OCI-LY1 (cell line): ENCODE measurements around the gene MYO5B.

Source experiments
- H2AFZ ChIP-seq: fragments of 200-600 bp; sonication (generic), shearing (Covaris generic); 2 replicates; pipeline ENCODE4 v1.6.0; 2014; ENCODE audit warnings: antibody characterized with exemption, mild to moderate bottlenecking, low read length
- H3F3A ChIP-seq: fragments of 200-600 bp; sonication (generic), shearing (Covaris generic); 2 replicates; pipeline ENCODE4 v1.6.0; 2014; ENCODE audit warnings: mild to moderate bottlenecking, antibody characterized with exemption, low read length, moderate library complexity; ENCODE audit not compliant: insufficient read depth
- H3K27ac ChIP-seq: fragments of 200-600 bp; sonication (generic); 2 replicates; pipeline ENCODE4 v1.5.1; 2014; ENCODE audit warnings: low read length, mixed run types, mild to moderate bottlenecking, low read depth; ENCODE audit not compliant: poor library complexity, severe bottlenecking
- H3K27me3 ChIP-seq: fragments of 200-600 bp; sonication (generic); 2 replicates; pipeline ENCODE4 v1.6.0; 2014; ENCODE audit warnings: antibody characterized with exemption, mild to moderate bottlenecking, low read length, moderate library complexity; ENCODE audit not compliant: insufficient read depth
- H3K36me3 ChIP-seq: fragments of 200-600 bp; sonication (generic); 2 replicates; pipeline ENCODE4 v1.6.1; 2014; ENCODE audit warnings: mild to moderate bottlenecking, antibody characterized with exemption, low read length, moderate library complexity, mixed read lengths; ENCODE audit not compliant: insufficient read depth
- H3K4me1 ChIP-seq: fragments of 200-600 bp; sonication (generic); 2 replicates; pipeline ENCODE4 v1.5.1; 2014; ENCODE audit warnings: mild to moderate bottlenecking, low read length, moderate library complexity; ENCODE audit not compliant: insufficient read depth, severe bottlenecking
- H3K4me2 ChIP-seq: fragments of 200-600 bp; sonication (generic), shearing (Covaris generic); 2 replicates; pipeline ENCODE4 v1.6.1; 2014; ENCODE audit warnings: low read length
- H3K4me3 ChIP-seq: fragments of 200-600 bp; sonication (generic); 2 replicates; pipeline ENCODE4 v1.5.1; 2014; ENCODE audit warnings: low read length, low read depth, mild to moderate bottlenecking, mixed read lengths; ENCODE audit not compliant: poor library complexity, severe bottlenecking
- H3K79me2 ChIP-seq: fragments of 200-600 bp; shearing (Covaris generic); 2 replicates; pipeline ENCODE4 v1.6.1; 2016; ENCODE audit warnings: mixed run types, low read length, mixed read lengths; ENCODE audit not compliant: insufficient read depth
- H3K9ac ChIP-seq: fragments of 200-600 bp; sonication (generic), shearing (Covaris generic); 2 replicates; pipeline ENCODE4 v1.6.1; 2014; ENCODE audit warnings: mild to moderate bottlenecking, low read length, mixed read lengths
- H3K9me2 ChIP-seq: fragments of 200-600 bp; sonication (generic), shearing (Covaris generic); 2 replicates; pipeline ENCODE4 v1.6.1; 2014; ENCODE audit warnings: low read depth, mild to moderate bottlenecking, low read length, mixed read lengths
- H3K9me3 ChIP-seq: fragments of 200-600 bp; shearing (Covaris generic); 2 replicates; pipeline ENCODE4 v1.6.1; 2014; ENCODE audit warnings: low read length, mixed read lengths
- H4K20me1 ChIP-seq: fragments of 200-600 bp; sonication (generic), shearing (Covaris generic); 2 replicates; pipeline ENCODE4 v1.6.0; 2016; ENCODE audit warnings: mild to moderate bottlenecking, low read length; ENCODE audit not compliant: insufficient read depth
- EZH2 ChIP-seq: fragments of 200-600 bp; sonication (generic), shearing (Covaris generic); IDR thresholded peaks from 2 replicates; pipeline ENCODE4 v1.8.0; 2017; ENCODE audit warnings: borderline replicate concordance, mixed run types, mild to moderate bottlenecking, antibody characterized with exemption, low read length, moderate library complexity, mixed read lengths
- TF ChIP-seq, protein P1 (sequence below): fragments of 200-600 bp; sonication (generic), shearing (Covaris generic); IDR thresholded peaks from 2 replicates; pipeline ENCODE4 v1.5.1; 2017; ENCODE audit warnings: mild to moderate bottlenecking, antibody characterized with exemption, low read length, moderate library complexity, mixed read lengths

The MYO5B gene

GRCh38 chr18:49884465-49884864, 310.5 kb downstream of the MYO5B start:
- Histone ChIP-seq H3K36me3 (no peaks in the 10 kb centered on the region), H3K9me2 (no peaks in the 10 kb centered on the region), H2AFZ (no peak overlapping the region), H3K9me3 (no peaks in the 10 kb centered on the region), H3K4me1 (no peaks in the 10 kb centered on the region), H3K27me3 (no peaks in the 10 kb centered on the region), H3K4me3 (no peak overlapping the region), H3K9ac (no peak overlapping the region), H4K20me1 (no peaks in the 10 kb centered on the region), H3K4me2 (no peak overlapping the region), H3K79me2 (no peaks in the 10 kb centered on the region), H3F3A (no peaks in the 10 kb centered on the region), H3K27ac (no peak overlapping the region)
- no peak for TF ChIP-seq EZH2

DNA sequence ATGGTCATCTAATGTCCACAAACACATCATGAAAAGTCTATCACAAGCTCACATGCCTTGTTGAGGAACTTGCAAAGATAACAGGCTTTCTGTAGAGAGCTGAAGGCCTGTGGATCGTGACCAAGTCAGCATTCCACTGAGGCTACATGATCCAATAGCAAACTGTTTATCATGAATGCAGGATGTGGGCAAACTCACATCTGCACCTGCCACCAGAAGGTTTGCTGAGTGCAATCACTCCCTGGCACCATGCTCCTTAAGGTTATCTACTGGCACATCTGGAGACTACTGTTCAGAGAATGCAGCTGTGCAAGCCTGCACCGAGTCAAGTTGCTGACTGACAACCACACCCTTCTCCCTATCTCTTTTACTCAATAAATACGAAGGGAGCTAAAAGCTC, 314.3 kb downstream of the MYO5B start:
- Histone ChIP-seq H3K79me2 (no peaks in the 10 kb centered on the region), H3K4me3 (no peak overlapping the region), H3K9me2 (no peaks in the 10 kb centered on the region), H3K9me3 (no peaks in the 10 kb centered on the region), H3K4me2 (no peak overlapping the region), H3K27me3 (no peaks in the 10 kb centered on the region), H4K20me1 (no peaks in the 10 kb centered on the region), H3K9ac (no peak overlapping the region), H3K27ac (no peak overlapping the region), H3F3A (no peaks in the 10 kb centered on the region), H3K4me1 (no peaks in the 10 kb centered on the region), H3K36me3 (no peaks in the 10 kb centered on the region), H2AFZ (no peak overlapping the region)
- TF ChIP-seq EZH2: no peak
- TF ChIP-seq, protein P1, sequence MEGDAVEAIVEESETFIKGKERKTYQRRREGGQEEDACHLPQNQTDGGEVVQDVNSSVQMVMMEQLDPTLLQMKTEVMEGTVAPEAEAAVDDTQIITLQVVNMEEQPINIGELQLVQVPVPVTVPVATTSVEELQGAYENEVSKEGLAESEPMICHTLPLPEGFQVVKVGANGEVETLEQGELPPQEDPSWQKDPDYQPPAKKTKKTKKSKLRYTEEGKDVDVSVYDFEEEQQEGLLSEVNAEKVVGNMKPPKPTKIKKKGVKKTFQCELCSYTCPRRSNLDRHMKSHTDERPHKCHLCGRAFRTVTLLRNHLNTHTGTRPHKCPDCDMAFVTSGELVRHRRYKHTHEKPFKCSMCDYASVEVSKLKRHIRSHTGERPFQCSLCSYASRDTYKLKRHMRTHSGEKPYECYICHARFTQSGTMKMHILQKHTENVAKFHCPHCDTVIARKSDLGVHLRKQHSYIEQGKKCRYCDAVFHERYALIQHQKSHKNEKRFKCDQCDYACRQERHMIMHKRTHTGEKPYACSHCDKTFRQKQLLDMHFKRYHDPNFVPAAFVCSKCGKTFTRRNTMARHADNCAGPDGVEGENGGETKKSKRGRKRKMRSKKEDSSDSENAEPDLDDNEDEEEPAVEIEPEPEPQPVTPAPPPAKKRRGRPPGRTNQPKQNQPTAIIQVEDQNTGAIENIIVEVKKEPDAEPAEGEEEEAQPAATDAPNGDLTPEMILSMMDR: no peak

GRCh38 chr18:49879271-49879580, 315.7 kb downstream of the MYO5B start:
- H3K4me1 ChIP-seq: no peaks in the 10 kb centered on the region
- no peak for TF ChIP-seq EZH2
- TF ChIP-seq, protein P1: no peak

DNA sequence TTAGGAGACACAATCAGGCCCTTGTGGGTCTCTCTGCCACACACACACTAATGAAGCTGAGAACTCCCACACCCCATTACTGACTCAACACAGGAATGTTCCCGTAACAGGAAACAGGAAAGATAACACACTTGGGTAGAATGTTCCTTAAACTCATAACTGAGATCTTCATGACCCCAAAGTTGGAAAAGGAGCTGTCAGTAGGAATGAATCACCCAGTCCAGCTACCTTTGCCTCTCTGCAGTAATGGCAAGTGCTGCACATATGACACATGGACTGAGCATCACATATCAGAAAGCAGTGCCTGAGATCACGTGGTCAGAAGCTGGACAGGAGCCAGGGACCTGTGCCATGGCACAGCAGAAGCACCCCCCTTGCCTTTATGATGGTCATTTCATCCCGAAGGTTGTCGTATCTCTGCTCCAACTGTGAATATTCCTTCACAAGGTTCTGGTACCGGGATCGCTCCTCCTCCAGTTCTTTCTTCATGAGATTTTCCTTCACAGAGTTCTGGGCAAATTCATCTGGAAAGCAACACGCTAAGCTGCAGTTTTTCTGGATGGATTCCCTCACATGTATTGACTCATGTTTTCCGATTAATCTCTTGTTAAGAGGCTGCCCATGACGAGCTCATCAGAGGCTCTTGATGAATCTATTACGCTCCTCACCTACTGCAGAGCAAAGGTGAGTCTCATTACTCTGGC, 316.2 kb downstream of the MYO5B start:
- H4K20me1 ChIP-seq: no peaks in the 10 kb centered on the region
- H3K4me2 ChIP-seq: no peak overlapping the region
- H3K4me3 ChIP-seq: no peak overlapping the region
- no peaks in the 10 kb centered on the region for H3K4me1 ChIP-seq
- no peaks in the 10 kb centered on the region for H3K36me3 ChIP-seq
- no peaks in the 10 kb centered on the region for H3K9me2 ChIP-seq
- H3K79me2 ChIP-seq: no peaks in the 10 kb centered on the region
- no peaks in the 10 kb centered on the region for H3K9me3 ChIP-seq
- H3K27ac ChIP-seq: no peak overlapping the region
- no peak overlapping the region for H2AFZ ChIP-seq
- TF ChIP-seq, protein P1: no peak
- TF ChIP-seq EZH2: no peak
- no peaks in the 10 kb centered on the region for H3F3A ChIP-seq
- no peaks in the 10 kb centered on the region for H3K27me3 ChIP-seq
- H3K9ac ChIP-seq: no peak overlapping the region

More at GRCh38 chr18:49879271-49879580, 315.7 kb downstream of the MYO5B start:
- no peaks in the 10 kb centered on the region for H4K20me1 ChIP-seq
- H3K79me2 ChIP-seq: no peaks in the 10 kb centered on the region
- H3K27ac ChIP-seq: no peak overlapping the region
- no peaks in the 10 kb centered on the region for H3K27me3 ChIP-seq
- H2AFZ ChIP-seq: no peak overlapping the region
- no peak overlapping the region for H3K9ac ChIP-seq
- H3F3A ChIP-seq: no peaks in the 10 kb centered on the region
- H3K9me2 ChIP-seq: no peaks in the 10 kb centered on the region
- no peak overlapping the region for H3K4me2 ChIP-seq
- no peak overlapping the region for H3K4me3 ChIP-seq
- no peaks in the 10 kb centered on the region for H3K36me3 ChIP-seq
- no peaks in the 10 kb centered on the region for H3K9me3 ChIP-seq
